OCI-LY1 (cell line): ENCODE measurements around the gene HDLBP.

ENCODE experiments used
- H2AFZ ChIP-seq: fragments of 200-600 bp; sonication (generic), shearing (Covaris generic); 2 replicates; pipeline ENCODE4 v1.6.0; 2014; ENCODE audit warnings: antibody characterized with exemption, mild to moderate bottlenecking, low read length
- H3F3A ChIP-seq: fragments of 200-600 bp; sonication (generic), shearing (Covaris generic); 2 replicates; pipeline ENCODE4 v1.6.0; 2014; ENCODE audit warnings: mild to moderate bottlenecking, antibody characterized with exemption, low read length, moderate library complexity; ENCODE audit not compliant: insufficient read depth
- H3K27ac ChIP-seq: fragments of 200-600 bp; sonication (generic); 2 replicates; pipeline ENCODE4 v1.5.1; 2014; ENCODE audit warnings: low read length, mixed run types, mild to moderate bottlenecking, low read depth; ENCODE audit not compliant: poor library complexity, severe bottlenecking
- H3K27me3 ChIP-seq: fragments of 200-600 bp; sonication (generic); 2 replicates; pipeline ENCODE4 v1.6.0; 2014; ENCODE audit warnings: antibody characterized with exemption, mild to moderate bottlenecking, low read length, moderate library complexity; ENCODE audit not compliant: insufficient read depth
- H3K36me3 ChIP-seq: fragments of 200-600 bp; sonication (generic); 2 replicates; pipeline ENCODE4 v1.6.1; 2014; ENCODE audit warnings: mild to moderate bottlenecking, antibody characterized with exemption, low read length, moderate library complexity, mixed read lengths; ENCODE audit not compliant: insufficient read depth
- H3K4me1 ChIP-seq: fragments of 200-600 bp; sonication (generic); 2 replicates; pipeline ENCODE4 v1.5.1; 2014; ENCODE audit warnings: mild to moderate bottlenecking, low read length, moderate library complexity; ENCODE audit not compliant: insufficient read depth, severe bottlenecking
- H3K4me2 ChIP-seq: fragments of 200-600 bp; sonication (generic), shearing (Covaris generic); 2 replicates; pipeline ENCODE4 v1.6.1; 2014; ENCODE audit warnings: low read length
- H3K4me3 ChIP-seq: fragments of 200-600 bp; sonication (generic); 2 replicates; pipeline ENCODE4 v1.5.1; 2014; ENCODE audit warnings: low read length, low read depth, mild to moderate bottlenecking, mixed read lengths; ENCODE audit not compliant: poor library complexity, severe bottlenecking
- H3K79me2 ChIP-seq: fragments of 200-600 bp; shearing (Covaris generic); 2 replicates; pipeline ENCODE4 v1.6.1; 2016; ENCODE audit warnings: mixed run types, low read length, mixed read lengths; ENCODE audit not compliant: insufficient read depth
- H3K9ac ChIP-seq: fragments of 200-600 bp; sonication (generic), shearing (Covaris generic); 2 replicates; pipeline ENCODE4 v1.6.1; 2014; ENCODE audit warnings: mild to moderate bottlenecking, low read length, mixed read lengths
- H3K9me2 ChIP-seq: fragments of 200-600 bp; sonication (generic), shearing (Covaris generic); 2 replicates; pipeline ENCODE4 v1.6.1; 2014; ENCODE audit warnings: low read depth, mild to moderate bottlenecking, low read length, mixed read lengths
- H3K9me3 ChIP-seq: fragments of 200-600 bp; shearing (Covaris generic); 2 replicates; pipeline ENCODE4 v1.6.1; 2014; ENCODE audit warnings: low read length, mixed read lengths
- H4K20me1 ChIP-seq: fragments of 200-600 bp; sonication (generic), shearing (Covaris generic); 2 replicates; pipeline ENCODE4 v1.6.0; 2016; ENCODE audit warnings: mild to moderate bottlenecking, low read length; ENCODE audit not compliant: insufficient read depth
- CTCF ChIP-seq: fragments of 200-600 bp; sonication (generic), shearing (Covaris generic); IDR thresholded peaks from 2 replicates; pipeline ENCODE4 v1.5.1; 2017; ENCODE audit warnings: mild to moderate bottlenecking, antibody characterized with exemption, low read length, moderate library complexity, mixed read lengths
- EZH2 ChIP-seq: fragments of 200-600 bp; sonication (generic), shearing (Covaris generic); IDR thresholded peaks from 2 replicates; pipeline ENCODE4 v1.8.0; 2017; ENCODE audit warnings: borderline replicate concordance, mixed run types, mild to moderate bottlenecking, antibody characterized with exemption, low read length, moderate library complexity, mixed read lengths

The HDLBP gene

GRCh38 chr2:241286348-241287090 lies 29.0 kb downstream of the HDLBP start:
- H3K4me3 ChIP-seq: no peak overlapping the region
- no peaks in the 10 kb centered on the region for H3F3A ChIP-seq
- peaks cover 18% of the 10 kb centered on the region for H3K79me2 ChIP-seq
- no peaks in the 10 kb centered on the region for H3K9me3 ChIP-seq
- H3K4me1 ChIP-seq: no peaks in the 10 kb centered on the region
- H3K27me3 ChIP-seq: no peaks in the 10 kb centered on the region
- no peaks in the 10 kb centered on the region for H3K36me3 ChIP-seq
- H4K20me1 ChIP-seq: no peaks in the 10 kb centered on the region
- no peaks in the 10 kb centered on the region for H3K9me2 ChIP-seq
- H3K9ac ChIP-seq: no peak overlapping the region
- TF ChIP-seq EZH2: no peak
- TF ChIP-seq CTCF: no peak
- no peak overlapping the region for H3K4me2 ChIP-seq
- H2AFZ ChIP-seq: no peak overlapping the region
- no peak overlapping the region for H3K27ac ChIP-seq

- Histone ChIP-seq H3F3A (no peaks in the 10 kb centered on the region), H3K9me2 (no peaks in the 10 kb centered on the region), H3K4me3 (no peak overlapping the region), H4K20me1 (no peaks in the 10 kb centered on the region), H3K79me2 (peaks cover 10% of the 10 kb centered on the region; the same call in 1 of the 2 replicates), H2AFZ (no peak overlapping the region), H3K27me3 (no peaks in the 10 kb centered on the region), H3K36me3 (no peaks in the 10 kb centered on the region), H3K9me3 (no peaks in the 10 kb centered on the region), H3K27ac (no peak overlapping the region), H3K4me1 (no peaks in the 10 kb centered on the region), H3K9ac (no peak overlapping the region), H3K4me2 (no peak overlapping the region)
- TF ChIP-seq CTCF: no peak
- no peak for TF ChIP-seq EZH2
Observed at GRCh38 chr2:241285596-241285995, 29.9 kb downstream of the HDLBP start.

DNA sequence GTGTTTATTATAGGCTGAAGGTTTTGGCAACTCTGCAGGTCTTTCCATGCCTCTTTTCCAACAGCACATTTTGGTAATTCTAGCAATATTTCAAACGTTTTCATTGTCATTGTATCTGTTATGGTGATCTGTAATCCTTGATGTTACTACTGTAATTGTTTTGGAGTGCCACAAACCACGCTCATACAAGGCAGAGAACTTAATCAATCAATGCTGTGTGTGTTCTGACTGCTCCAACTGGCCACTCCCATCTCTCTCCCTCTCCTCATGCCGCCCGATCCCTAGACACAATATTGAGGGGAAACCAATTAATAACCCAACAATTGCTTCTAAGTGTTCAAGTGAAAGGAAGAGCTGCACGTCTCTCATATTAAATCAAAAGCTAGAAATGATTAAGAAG lies 32.9 kb downstream of the HDLBP start:
- H3K27me3 ChIP-seq: no peaks in the 10 kb centered on the region
- H3K9me3 ChIP-seq: no peaks in the 10 kb centered on the region
- no peak overlapping the region for H3K4me2 ChIP-seq
- H3K27ac ChIP-seq: no peak overlapping the region
- no peaks in the 10 kb centered on the region; the same call in 1 of the 2 replicates for H3K79me2 ChIP-seq
- no peaks in the 10 kb centered on the region for H4K20me1 ChIP-seq
- H3K4me1 ChIP-seq: no peaks in the 10 kb centered on the region
- no peak overlapping the region for H3K9ac ChIP-seq
- TF ChIP-seq CTCF (no peak), EZH2 (no peak)
- no peaks in the 10 kb centered on the region for H3K36me3 ChIP-seq
- no peaks in the 10 kb centered on the region for H3K9me2 ChIP-seq
- H3K4me3 ChIP-seq: no peak overlapping the region
- no peak overlapping the region for H2AFZ ChIP-seq
- H3F3A ChIP-seq: no peaks in the 10 kb centered on the region
